NCI-H524 treated with DMSO at 0.1 percent for 48 hours (cell line): Measurements from ENCODE around the gene PKN2.

ENCODE experiments used
- DNase-seq: peaks from one replicate; lab custom pipeline; 2025; lab: John Stamatoyannopoulos, UW

PKN2 gene

DNA sequence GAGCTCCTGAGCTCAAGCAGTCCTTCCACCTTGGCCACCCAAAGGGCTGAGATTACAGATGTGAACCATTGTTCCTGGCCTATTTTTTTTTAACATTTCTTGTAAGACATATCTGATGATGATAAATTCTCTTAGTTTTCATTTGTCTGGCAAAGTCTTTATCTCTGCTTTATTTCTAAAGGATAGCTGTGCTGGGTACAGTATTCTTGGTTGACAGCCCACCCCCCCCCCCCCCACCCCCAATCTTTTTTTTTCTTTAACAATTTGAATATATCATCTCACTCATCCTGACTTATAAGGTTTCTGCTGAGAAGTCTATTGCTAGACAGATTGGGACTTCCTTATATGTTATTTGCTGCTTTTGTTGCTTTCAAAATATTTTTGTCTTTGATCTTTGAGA lies 51.3 kb downstream of the PKN2 start:
- DNase-seq: no peak

DNA sequence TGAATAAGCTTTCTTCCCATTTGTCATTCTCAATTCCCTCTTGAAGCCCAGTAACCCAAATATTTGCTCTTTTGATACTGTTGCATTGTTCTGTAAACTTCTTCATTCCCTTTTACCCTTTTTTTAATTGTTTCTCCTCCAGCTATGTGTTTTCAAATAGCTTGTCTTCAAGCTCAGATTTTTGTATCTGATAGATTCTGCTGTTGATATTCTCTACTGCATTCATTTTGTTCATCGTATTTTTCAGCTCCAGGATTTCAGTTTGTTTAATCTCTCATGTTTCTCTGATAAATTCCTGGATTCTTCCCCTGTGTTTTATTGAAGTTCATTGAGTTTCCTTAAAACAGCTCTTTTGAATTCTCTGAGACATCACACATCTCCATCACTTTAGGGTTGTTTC lies 51.8 kb downstream of the PKN2 start:
- no peak for DNase-seq

DNA sequence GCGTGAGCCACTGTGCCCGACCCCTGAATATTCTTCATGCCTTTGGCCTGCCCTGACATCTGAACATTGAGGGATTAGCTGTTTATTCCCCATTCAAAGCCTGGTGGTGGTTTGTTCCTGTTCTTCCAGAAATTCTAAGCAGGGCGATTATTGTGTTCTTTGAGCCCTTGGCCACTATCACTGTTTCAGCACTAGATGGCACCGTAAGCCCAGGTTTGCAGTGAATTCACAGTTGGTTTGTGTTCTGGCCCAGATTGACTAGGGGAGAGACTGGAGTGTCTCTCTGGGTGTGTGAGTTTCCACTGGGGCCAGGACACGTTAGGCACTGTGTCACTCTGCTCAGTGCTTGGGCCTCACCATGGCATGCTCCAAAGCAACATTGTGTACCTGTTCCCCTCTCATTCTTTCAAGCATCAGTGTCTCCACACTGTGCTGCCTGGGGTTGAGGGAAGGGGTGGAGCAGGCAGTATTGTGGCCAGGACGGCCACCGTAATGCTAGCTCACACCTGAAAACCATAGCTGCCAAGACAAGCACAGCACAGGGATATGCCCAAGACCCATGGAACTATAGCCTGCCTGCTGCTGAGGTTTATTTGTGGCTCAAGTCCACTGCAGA lies 52.7 kb downstream of the PKN2 start:
- no peak for DNase-seq

DNA sequence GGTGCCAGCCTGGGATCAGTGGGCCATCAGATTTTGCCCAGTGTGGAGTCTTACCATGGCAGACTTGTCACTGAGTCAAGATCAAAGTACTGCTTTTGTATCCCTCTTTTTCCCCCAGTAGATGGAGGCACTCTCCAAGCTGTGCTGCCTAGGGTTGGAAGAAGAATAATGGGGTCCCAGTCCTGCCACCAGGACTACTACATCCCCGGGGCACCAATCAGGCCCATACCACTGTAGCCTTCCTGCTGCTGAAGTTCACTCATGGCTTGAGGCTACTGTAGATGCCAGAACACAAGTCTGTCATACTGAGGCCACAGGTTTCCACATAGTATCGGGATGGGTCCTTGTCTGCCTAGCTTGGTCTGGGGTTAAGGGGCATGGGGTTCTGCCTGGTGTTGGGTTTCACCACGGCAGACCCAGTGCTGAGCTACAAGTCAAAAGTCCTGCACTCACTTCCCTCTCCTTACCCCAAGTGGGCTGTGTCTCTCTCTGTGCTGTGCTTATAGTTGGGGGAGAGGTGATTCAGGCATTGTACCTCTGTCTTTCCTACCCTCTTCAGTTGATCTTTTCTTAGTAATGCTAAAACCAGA lies 53.4 kb downstream of the PKN2 start:
- no peak for DNase-seq

DNA sequence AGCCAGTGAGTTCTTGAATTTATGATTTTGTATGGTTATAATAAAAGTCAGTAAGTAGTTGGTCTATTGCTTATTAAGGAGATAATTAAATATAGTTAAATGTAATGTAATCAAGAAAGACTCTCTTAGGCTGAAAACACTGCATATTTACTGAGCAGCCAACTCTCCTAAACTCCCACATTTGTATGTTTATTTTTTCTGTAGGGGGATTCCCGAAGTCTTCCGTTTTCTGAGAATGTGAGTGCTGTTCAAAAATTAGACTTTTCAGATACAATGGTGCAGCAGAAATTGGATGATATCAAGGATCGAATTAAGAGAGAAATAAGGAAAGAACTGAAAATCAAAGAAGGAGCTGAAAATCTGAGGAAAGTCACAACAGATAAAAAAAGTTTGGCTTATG lies 56.7 kb downstream of the PKN2 start:
- no peak for DNase-seq

DNA sequence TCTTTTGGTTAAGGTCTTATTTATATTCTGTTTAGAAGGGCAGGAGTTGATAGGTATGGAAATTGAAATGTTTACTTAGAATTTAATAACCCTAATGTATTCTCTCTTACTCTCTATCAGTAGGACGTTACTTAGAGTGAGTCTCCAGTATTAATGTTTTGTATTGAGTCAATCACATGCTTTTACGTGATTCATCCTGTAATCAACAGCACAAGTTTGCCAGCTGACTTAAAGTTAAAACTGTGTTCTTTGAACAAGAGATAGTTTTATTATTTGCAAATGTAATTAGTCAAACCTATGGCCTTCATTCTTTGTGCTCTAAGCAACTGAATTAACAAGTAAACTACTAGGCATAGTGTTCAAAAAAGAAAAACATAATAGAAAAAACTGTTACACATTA lies 57.3 kb downstream of the PKN2 start:
- DNase-seq: no peak

DNA sequence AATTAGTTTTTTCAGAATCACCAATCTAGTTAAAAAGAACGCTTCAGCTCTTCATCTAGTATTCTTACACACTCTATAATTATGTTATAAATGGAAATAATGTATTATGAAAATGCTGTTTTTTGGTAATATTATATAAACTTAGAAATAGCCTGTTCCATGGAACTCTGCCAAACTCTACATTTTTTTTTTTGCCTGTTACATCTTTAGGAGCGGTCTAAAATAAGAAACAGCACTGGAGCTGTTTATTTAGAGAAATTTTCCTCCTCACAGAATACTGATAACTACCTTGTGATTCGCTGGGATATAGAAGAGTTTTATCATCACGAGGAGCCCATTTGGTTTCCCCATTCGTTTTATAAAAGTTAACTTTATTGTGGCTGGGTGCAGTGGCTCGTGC lies 58.5 kb downstream of the PKN2 start:
- DNase-seq: no peak

DNA sequence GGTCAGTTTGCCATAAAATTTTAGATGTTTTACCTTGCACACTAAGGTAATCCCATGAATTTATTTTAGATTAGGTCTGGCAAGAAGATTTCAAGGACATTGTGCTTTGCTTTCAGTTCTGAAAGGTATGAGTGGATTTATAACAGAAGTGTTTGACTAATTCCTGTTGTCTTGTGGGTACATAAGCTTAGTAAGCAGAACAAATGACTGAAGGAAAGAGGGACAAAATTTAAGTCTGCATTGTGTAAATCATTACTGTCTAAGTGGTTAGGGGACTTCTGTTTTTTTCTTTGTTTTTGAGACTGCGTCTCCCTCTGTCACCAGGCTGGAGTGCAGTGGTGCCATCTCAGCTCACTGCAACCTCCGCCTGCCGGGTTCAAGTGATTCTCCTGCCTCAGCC lies 60.1 kb downstream of the PKN2 start:
- DNase-seq: no peak

DNA sequence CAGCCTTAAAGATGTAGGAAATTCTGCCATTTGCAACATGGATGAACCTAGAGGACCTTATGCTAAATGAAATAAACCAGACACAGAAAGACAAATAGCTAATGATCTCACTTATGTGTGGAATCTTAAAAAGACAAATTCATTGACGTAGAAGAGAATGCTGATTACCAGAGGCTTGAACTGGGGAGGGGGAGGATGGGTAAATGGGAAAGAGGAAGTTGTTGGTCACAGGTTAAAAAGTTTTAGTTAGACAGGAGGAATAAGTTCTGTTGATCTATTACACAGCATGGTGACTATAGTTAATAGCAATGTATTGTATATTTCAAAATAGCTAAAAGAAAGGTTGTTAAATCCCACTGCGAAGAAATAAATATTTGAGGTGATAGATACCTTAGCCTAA lies 62.8 kb downstream of the PKN2 start:
- DNase-seq: no peak

DNA sequence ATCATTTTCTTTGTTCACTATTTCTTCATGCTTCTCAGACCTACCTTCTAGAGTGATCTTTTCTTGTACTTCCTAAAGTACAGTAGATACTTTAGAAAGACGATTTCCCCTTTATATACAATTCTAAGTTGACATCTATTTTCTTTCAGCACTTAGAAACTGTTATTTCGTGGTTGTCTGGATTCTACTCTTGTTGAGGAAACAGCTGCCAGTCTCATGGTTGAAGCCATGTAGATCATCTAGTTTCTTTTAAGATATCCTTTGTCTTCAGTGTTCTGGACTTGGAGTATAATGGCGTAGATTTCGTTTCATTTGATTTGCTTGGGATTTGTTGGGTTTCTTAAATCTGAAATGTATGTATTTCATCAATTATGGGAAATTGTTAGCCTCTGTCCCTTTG lies 67.6 kb downstream of the PKN2 start:
- no peak for DNase-seq

DNA sequence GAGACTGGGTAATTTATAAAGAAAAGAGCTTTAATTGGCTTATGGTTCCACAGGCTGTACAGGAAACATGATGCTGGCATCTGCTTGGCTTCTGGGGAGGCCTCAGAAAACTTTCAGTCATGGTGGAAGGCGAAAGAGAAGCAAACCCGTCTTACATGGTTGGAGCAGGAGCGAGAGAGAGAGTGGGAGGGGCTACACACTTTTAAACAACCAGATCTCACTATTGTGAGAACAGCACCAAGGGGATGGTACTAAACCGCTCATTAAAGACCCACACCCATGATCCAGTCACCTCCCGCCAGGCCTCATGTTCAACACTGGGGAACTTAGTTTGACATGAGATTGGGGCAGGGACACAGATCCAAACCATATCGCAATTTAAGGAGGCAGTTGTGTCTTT lies 69.4 kb downstream of the PKN2 start:
- no peak for DNase-seq

DNA sequence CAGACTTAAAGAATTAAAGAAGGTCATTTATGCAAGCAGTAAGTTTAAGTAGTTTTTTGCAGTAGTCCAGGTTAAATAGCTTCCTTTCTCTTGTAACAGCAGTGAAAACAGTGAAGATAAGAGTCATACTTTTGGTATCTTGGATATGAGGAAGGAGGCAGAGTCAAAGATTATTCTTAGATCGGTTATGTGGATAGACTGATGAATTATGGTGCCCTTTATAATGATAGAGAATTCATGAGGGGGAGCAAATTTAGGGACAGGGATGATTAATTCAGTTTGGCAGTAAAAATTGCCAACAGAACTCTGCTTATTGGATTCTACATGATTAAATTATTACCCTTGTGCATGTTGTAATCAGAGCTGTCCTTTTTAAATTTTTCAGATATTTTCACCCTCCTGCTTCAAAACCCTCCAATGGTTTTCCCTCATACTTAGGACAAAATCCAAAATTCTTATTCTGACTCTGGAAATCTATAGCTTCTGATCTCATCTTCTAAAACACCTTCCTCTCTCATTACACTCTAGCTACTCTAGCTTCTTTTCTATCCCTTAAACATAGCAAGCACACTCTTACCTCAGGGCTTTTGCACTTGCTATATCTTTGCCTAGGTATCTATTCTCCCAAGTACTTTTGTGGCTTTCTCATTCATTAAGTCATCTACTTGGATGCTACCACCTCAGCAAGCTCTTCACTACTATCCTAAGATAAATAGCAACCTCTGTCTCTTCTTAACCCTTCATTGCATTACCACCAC lies 79.8 kb downstream of the PKN2 start:
- DNase-seq: no peak

DNA sequence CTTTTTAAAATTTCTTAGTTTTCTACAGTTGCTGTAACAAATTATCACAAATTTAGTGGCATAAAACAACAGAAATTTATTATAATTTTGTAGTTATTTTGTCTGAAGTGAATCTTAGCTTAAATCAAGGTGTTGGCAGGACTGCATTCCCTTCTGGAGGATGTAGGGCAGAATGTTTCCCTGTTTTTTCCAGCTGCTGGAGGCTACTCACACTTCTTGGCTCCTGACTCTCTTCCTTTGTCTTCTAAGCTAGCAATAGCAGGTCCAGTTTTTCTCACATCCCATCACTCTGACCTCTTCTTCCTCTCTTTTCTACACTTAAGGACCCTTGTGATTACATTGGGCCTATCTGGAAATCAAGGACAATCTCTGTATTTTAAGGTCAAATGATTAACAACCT lies 84.1 kb downstream of the PKN2 start:
- no peak for DNase-seq

DNA sequence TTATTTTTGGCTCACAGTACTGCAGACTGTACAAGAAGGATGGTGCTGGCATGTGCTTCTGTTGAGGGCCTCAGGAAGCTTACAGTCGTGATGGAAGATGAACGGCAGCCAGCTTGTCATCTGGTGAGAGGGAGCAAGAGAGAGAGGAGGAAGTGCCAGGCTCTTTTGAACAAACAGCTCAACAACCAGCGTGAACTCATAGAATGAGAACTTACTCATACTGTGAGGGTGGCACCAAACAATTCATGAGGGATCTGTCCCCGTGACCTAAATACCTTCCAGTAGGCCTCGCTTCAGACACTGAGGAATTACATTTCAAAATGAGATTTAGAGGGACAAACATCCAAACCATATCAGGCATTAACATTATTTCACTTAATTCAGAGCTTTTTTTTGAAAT lies 84.7 kb downstream of the PKN2 start:
- DNase-seq: no peak

DNA sequence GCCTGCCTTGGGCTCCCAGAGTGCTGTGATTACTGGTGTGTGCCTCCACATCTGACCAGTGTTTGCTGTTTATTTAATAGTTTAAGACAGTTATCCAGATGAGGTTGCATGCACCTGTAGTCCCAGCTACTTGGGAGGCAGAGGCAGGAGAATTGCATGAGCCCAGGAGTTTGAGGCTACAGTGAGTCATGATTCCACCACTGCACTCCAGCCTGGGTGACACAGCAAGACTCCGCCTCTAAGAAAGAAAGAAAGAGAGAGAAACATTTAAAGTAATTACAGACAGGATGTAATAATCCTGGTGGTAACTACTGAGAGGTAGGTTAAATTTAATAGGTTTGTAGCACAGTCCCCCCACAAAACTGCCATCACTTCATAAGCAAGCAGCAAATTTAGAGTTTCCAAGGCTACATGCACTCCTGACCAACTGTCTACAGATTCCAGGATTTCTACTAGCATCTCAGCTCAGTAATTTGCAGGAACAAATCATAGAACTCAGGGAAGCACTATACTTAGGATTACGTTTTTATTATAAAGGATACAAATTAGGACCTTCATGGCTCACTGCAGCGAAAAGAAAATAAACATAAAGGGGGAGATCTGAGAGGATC lies 89.6 kb downstream of the PKN2 start:
- DNase-seq: no peak

DNA sequence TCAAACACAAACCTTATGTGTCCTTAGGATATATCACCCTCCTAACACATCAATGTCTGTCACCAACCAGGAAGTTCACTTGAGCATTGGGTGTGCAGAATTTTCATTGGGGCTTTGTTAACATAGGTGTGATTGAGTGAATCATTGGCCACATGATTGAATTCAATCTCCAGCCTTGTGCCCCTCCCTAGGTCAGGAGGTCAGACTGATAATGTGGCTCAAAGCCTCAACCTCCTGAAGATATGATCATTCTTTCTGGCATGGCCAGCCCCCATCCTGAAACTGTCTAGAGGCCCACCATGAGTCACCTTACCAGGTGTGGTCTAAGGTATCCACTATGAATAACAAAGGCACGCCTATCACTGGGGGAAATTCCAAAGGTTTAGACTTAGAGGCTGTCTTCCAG lies 90.1 kb downstream of the PKN2 start:
- DNase-seq: no peak

DNA sequence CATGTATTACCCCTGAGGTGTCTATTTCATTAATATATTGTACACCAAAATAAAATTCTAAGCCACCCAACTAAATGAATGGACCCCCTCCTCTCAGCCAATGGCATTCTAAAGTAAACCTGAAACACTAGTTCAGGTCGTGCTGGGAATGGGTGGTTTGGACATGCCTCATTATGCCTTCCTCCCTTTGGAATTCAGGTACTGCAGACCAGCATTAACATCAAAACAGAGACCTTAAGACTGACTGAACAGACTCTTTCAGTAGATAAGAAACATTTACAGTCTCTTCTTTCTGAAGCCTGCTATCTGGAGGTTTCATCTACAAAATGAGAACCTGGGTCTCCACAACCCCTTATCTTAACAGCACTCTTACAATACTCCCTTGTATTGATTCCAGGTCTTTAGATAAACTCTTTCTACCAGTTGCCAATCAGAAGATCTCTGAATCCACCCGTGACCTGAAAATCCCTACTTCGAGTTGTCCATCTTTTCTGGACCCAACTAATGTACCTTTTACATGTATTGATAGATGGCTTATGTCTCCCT lies 93.6 kb downstream of the PKN2 start:
- DNase-seq: no peak

DNA sequence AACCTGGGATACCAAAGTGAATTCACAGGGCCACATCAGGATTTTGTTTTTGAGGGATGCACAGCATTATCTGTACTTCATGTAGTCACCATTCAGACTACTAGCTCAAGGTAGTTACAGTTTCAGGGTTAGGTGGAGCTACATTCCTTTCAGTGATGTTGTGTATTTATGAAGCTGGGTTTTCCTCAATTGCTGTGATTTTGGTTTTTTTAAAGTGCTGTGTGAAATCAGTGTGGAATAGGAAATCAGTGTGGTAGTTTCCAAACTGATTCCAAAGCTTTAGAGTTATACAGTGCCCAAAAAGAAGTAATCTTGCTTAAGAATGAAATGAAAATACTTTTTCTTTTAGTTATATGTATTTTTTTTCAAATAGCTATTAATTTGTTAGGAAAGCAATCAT lies 95.8 kb downstream of the PKN2 start:
- DNase-seq: no peak

DNA sequence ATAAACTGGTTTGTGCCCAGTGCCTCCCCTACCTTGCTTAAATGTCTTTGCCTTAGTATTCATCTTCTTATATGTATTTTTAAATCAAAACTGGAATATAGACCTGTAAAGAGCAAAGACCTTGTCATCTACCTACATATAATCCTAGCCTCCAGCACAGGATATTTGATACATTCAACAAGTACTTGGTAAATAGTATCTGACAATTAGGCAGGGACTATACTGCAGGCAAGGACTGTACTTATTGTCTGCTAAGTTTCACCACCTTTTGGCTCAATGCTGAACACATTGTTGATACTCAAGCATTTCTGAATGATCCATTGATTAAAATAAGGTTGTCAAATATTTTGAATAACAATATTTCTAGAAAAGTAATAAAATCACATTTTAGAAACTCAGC lies 96.4 kb downstream of the PKN2 start:
- DNase-seq: no peak

DNA sequence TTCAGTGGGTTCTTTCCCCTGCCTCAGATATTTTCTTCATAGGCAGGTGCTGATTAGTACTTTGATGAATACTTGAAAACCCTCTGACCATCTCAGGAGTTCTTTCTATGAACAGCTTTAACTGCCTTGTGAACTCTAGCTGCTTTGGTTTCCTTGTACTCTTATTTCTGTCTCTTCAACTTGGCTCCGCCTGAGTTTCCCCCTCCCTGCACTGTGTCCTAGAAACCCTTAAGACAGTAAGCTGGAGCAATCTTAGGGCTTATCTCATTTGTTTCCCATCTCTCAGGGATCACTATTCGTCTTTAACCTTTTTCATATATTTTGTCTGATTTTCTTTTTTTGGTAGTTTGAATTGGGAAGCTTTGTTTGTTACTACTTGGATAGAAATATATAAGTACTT lies 99.1 kb downstream of the PKN2 start:
- DNase-seq: no peak

DNA sequence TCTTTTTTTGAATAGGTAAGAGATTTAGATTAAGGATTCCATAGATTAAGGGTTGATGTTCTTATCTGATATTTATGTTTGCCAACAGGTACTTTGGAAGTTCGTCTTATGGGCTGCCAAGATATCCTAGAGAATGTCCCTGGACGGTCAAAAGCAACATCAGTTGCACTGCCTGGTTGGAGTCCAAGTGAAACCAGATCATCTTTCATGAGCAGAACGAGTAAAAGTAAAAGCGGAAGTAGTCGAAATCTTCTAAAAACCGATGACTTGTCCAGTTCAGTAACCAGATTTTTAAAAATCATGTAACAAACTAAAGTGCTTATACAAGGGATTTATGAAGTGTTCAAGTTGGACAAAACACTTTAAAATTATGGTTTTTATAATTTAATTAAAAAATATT lies 100.5 kb downstream of the PKN2 start:
- DNase-seq: no peak

DNA sequence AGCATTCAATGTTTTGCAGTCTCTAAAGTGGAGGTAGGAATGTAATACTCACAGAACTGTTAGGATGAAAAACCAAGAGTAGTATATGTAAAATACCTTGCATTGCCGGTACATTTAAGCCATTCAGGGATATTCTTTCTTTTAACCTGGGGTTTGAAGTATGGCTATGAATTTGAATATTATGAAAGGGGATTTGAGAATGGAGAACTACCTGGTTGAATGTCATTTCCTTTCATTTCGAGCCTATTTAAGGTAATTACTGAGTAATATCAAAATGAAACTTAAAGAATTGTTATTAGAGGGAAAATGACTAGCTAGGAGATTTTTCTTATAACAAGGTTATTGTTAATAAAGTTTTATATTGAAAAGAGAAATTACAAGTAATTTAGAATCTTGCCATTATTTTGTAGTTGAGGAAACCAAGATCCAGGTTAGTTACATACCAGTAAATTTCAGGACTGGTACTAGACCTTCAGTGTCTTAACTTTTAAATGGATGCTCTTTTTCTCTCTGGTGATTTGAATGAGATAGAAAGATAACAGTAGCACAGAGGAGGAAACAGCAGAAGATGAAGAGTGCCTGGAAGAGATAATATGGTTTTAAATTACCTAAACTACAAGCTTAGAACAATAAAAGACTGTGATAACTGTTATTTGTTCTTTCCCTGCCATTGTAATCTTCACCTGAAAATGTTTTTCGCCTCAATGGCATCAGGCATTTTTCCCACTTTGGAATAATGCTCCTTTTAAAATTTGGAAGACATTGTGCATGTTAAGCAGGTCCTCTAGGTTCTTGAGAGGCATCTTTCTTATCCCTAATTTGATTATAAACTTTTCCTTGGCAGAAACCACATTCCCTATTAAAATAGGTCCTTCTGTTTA lies 103.2 kb downstream of the PKN2 start:
- DNase-seq: no peak
